B cell (primary cell): Measurements from ENCODE around the gene NBAS. TPM values are rescaled to one million over a fixed set of nuclear protein-coding genes. Genes with fewer than 3 reads are reported as not detected.

Source experiments
- ATAC-seq: fragments of 200-7000 bp; cut with Tn5 transposase; one replicate; pipeline ENCODE4 v1.10.0; 2021; ENCODE audit warnings: low read depth, mild to moderate bottlenecking, moderate number of reproducible peaks, moderate library complexity
- CTCF ChIA-PET: fragments of 350-600 bp; sonication (Branson Sonifier 250); formaldehyde crosslinking; loops from one replicate; lab custom pipeline; 2021; ENCODE audit warnings: antibody characterized with exemption, inconsistent platforms; lab: Charles Lee
- POLR2A ChIA-PET: fragments of 350-600 bp; sonication (Branson Sonifier 250); formaldehyde crosslinking; loops from one replicate; lab custom pipeline; 2021; ENCODE audit warnings: antibody characterized with exemption; lab: Charles Lee
- DNase-seq: peaks from one replicate; pipeline ENCODE4 v3.0.0; 2013
- H2AFZ ChIP-seq: 2 replicates; pipeline ENCODE4 v1.6.1; 2012; ENCODE audit warnings: mild to moderate bottlenecking, low read depth, low read length; ENCODE audit not compliant: insufficient read depth, poor library complexity, severe bottlenecking
- H3K27ac ChIP-seq, 2 donors: 1 replicate in 1 of 2; 2 replicates in 1 of 2; pipeline ENCODE4 v1.5.1; 2012 to 2013; ENCODE audit warnings: low read length in 2 of 2, mild to moderate bottlenecking in 2 of 2, moderate library complexity in 1 of 2
- H3K27me3 ChIP-seq, 4 experiments: fragments of 200-600 bp in 1 of 4; sonication (generic) in 1 of 4; replicated peaks in 1 of 4; 1 replicate in 2 of 4; 2 replicates in 2 of 4; pipeline versions ENCODE4 v1.6.1 to v1.7.0; 2013 to 2016; ENCODE audit warnings: low read length in 3 of 4, mild to moderate bottlenecking in 2 of 4, mixed read lengths in 1 of 4, moderate library complexity in 1 of 4; ENCODE audit not compliant: insufficient read depth in 4 of 4, control insufficient read depth in 3 of 4; ENCODE audit errors: control extremely low read depth in 1 of 4
- H3K36me3 ChIP-seq, 2 experiments: replicated peaks in 1 of 2; 1 replicate in 1 of 2; 2 replicates in 1 of 2; pipeline versions ENCODE4 v1.6.1 to v1.7.1; 2013; ENCODE audit warnings: low read length in 1 of 2; ENCODE audit not compliant: insufficient read depth in 2 of 2, control insufficient read depth in 1 of 2; ENCODE audit errors: control extremely low read depth in 1 of 2, extremely low read depth in 1 of 2
- H3K4me1 ChIP-seq, 2 donors: fragments of 200-600 bp in 1 of 2; sonication (generic) in 1 of 2; 1 replicate in 1 of 2; 2 replicates in 1 of 2; pipeline versions ENCODE4 v1.5.1 to v1.6.1; 2013 to 2017; ENCODE audit warnings: low read length in 2 of 2; ENCODE audit not compliant: control insufficient read depth in 2 of 2, insufficient read depth in 2 of 2
- H3K4me2 ChIP-seq: replicated peaks from 2 replicates; pipeline ENCODE3; 2012; ENCODE audit warnings: mild to moderate bottlenecking, low read depth, low read length; ENCODE audit not compliant: poor library complexity, severe bottlenecking
- H3K4me3 ChIP-seq, 5 experiments: fragments of 200-600 bp in 1 of 5; sonication (generic) in 1 of 5; 1 replicate in 3 of 5; 2 replicates in 2 of 5; pipeline versions ENCODE4 v1.5.1 to v1.7.0; 2011 to 2016; ENCODE audit warnings: low read length in 4 of 5, mild to moderate bottlenecking in 4 of 5, low read depth in 2 of 5, control low read depth in 1 of 5, moderate library complexity in 1 of 5; ENCODE audit not compliant: insufficient read depth in 1 of 5; ENCODE audit errors: control extremely low read depth in 1 of 5, extremely low read depth in 1 of 5
- H3K79me2 ChIP-seq: fragments of 200-600 bp; sonication (generic); one replicate; pipeline ENCODE4 v1.6.0; 2016; ENCODE audit warnings: low read length; ENCODE audit not compliant: control insufficient read depth, insufficient read depth
- H3K9ac ChIP-seq: fragments of 200-600 bp; sonication (generic); 2 replicates; pipeline ENCODE4 v1.6.1; 2017; ENCODE audit warnings: mild to moderate bottlenecking, low read length, moderate library complexity
- H3K9me3 ChIP-seq, 3 donors: one replicate each; pipeline versions ENCODE4 v1.6.1 to v1.7.1; 2013; ENCODE audit warnings: low read length in 2 of 3; ENCODE audit not compliant: control insufficient read depth in 2 of 3, insufficient read depth in 1 of 3; ENCODE audit errors: control extremely low read depth in 1 of 3
- H4K20me1 ChIP-seq: 2 replicates; pipeline ENCODE4 v1.6.0; 2012; ENCODE audit warnings: mild to moderate bottlenecking, low read length; ENCODE audit not compliant: insufficient read depth, control insufficient read depth, poor library complexity, severe bottlenecking
- H3K27ac Mint-ChIP-seq: one replicate; pipeline ENCODE4 v1.8.0; 2021; ENCODE audit warnings: mixed read lengths
- H3K27me3 Mint-ChIP-seq: one replicate; pipeline ENCODE4 v1.8.0; 2021; ENCODE audit warnings: mixed read lengths
- H3K4me1 Mint-ChIP-seq: one replicate; pipeline ENCODE4 v1.8.0; 2021; ENCODE audit warnings: mixed read lengths
- H3K4me3 Mint-ChIP-seq: one replicate; pipeline ENCODE4 v1.8.0; 2021; ENCODE audit warnings: mixed read lengths
- H3K9me3 Mint-ChIP-seq: one replicate; pipeline ENCODE4 v1.8.0; 2022; ENCODE audit warnings: mixed read lengths; ENCODE audit not compliant: insufficient read depth
- EZH2 ChIP-seq: IDR thresholded peaks from 2 replicates; pipeline ENCODE4 v1.6.1; 2012; ENCODE audit warnings: borderline replicate concordance, low read depth, mild to moderate bottlenecking, moderate library complexity, low read length; ENCODE audit not compliant: insufficient read depth, poor library complexity, severe bottlenecking
- WGBS: methylation state at CpG from one replicate; pipeline ENCODE4 v1.1.5; 2013; ENCODE audit warnings: missing lambda C conversion rate; ENCODE audit not compliant: insufficient coverage; 5-methylcytosine and 5-hydroxymethylcytosine counted together
- intact Hi-C: fragments of 100-400 bp; cut with micrococcal nuclease; formaldehyde crosslinking; loops from one replicate; pipeline ENCODE4 v1.10.0; 2022
- polyA plus RNA-seq: library from polyadenylated mRNA; depleted of rRNA; stranded (reverse); fragments of >200 nt; gene quantifications from 2 replicates; pipeline ENCODE4 v1.2.3, GENCODE V29; 2012
- total RNA-seq, 2 donors: library from RNA; stranded (reverse); fragments of 120-200 nt in 1 of 2; gene quantifications; 1 replicate in 1 of 2; 2 replicates in 1 of 2; pipeline versions ENCODE4 v1.2.3 to v1.2.4, GENCODE V29; 2013 to 2022
- TF ChIP-seq, protein P1 (sequence below): fragments of 200-600 bp; IDR thresholded peaks from one replicate; pipeline ENCODE4 v1.8.0; 2022; ENCODE audit warnings: antibody characterized with exemption, mild to moderate bottlenecking

NBAS gene
- total and polyA plus RNA-seq, 2 donors (not counting 1 experiment from before 2014, with no cell fraction given) = 10.6 to 37.3 TPM

DNA sequence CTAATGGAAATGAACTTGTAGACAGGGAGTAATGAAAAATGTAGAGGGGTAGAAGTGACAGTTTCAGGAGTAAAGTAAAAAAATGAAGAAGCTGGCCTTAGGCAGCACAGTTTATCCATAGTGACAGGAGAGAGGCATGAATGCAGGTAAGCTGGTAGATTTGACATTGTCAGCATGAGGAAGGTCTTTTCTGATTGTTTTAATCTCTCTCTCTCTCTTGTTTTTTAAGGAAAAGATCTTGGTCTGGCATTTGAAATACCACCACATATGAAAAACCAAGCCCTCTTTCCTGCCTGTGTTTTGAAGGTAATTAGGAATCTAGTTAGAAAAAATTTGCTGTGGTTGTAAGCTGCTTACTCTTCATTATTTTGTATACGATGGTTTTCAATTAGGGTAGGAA lies 44.6 kb upstream of the NBAS start:
- H3K27ac Mint-ChIP-seq = no peak overlapping the region

DNA sequence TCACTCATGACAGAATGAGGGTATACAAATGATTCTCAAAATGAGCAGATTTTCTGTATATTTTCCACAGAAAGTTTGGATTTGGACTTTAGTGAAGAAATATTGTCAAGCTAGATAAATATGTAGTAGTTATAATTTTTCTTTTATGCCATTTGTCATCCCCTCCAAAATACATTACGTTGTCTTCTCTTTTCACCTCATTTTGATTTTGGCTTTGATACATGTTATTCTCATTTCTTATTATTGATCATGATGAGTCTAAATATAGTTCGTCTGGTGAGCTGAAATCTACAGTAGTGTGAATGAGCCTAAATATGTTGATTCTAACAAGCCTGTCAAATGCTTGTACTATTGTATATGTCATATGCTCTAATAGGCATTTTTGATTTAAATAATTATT lies 42.8 kb upstream of the NBAS start:
- ATAC-seq (no peak), DNase-seq (no peak)
- Mint-ChIP-seq H3K27me3 (no peaks in the 10 kb centered on the region), H3K4me3 (no peak overlapping the region), H3K27ac (no peak overlapping the region), H3K9me3 (no peaks in the 10 kb centered on the region), H3K4me1 (no peaks in the 10 kb centered on the region)
- Histone ChIP-seq H3K9ac (no peak overlapping the region), H3K36me3 (peaks cover 14 to 92% of the 10 kb centered on the region in 2 experiments), H3K4me1 (no peaks in the 10 kb centered on the region), H3K27ac (no peak overlapping the region), H3K27me3 (no peaks in the 10 kb centered on the region), H3K79me2 (peaks cover 4% of the 10 kb centered on the region), H3K4me2 (no peak overlapping the region), H3K9me3 (no peaks in the 10 kb centered on the region), H3K4me3 (no peak overlapping the region), H4K20me1 (no peaks in the 10 kb centered on the region), H2AFZ (no peak overlapping the region)
- TF ChIP-seq, protein P1, sequence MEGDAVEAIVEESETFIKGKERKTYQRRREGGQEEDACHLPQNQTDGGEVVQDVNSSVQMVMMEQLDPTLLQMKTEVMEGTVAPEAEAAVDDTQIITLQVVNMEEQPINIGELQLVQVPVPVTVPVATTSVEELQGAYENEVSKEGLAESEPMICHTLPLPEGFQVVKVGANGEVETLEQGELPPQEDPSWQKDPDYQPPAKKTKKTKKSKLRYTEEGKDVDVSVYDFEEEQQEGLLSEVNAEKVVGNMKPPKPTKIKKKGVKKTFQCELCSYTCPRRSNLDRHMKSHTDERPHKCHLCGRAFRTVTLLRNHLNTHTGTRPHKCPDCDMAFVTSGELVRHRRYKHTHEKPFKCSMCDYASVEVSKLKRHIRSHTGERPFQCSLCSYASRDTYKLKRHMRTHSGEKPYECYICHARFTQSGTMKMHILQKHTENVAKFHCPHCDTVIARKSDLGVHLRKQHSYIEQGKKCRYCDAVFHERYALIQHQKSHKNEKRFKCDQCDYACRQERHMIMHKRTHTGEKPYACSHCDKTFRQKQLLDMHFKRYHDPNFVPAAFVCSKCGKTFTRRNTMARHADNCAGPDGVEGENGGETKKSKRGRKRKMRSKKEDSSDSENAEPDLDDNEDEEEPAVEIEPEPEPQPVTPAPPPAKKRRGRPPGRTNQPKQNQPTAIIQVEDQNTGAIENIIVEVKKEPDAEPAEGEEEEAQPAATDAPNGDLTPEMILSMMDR = no peak
- no peak for TF ChIP-seq EZH2
- no CpG with 5 or more reads among the region's 2 CpGs for WGBS
- intact Hi-C loops = no loop called here
- CTCF ChIA-PET = no interaction called here
- POLR2A ChIA-PET = no interaction called here

More for the DNA sequence above, 44.6 kb upstream of the NBAS start:
- H3K27ac ChIP-seq = no peak overlapping the region
- Mint-ChIP-seq H3K9me3 (no peaks in the 10 kb centered on the region), H3K4me3 (no peak overlapping the region), H3K27me3 (no peaks in the 10 kb centered on the region), H3K4me1 (no peaks in the 10 kb centered on the region)
- TF ChIP-seq, protein P1 = no peak
- no peak for TF ChIP-seq EZH2
- no peaks in the 10 kb centered on the region for H4K20me1 ChIP-seq
- H3K27me3 ChIP-seq = no peaks in the 10 kb centered on the region
- H3K9ac ChIP-seq = no peak overlapping the region
- H3K36me3 ChIP-seq = peaks cover 15 to 96% of the 10 kb centered on the region in 2 experiments
- no peaks in the 10 kb centered on the region for H3K4me1 ChIP-seq
- ATAC-seq = no peak
- peaks cover 3% of the 10 kb centered on the region for H3K79me2 ChIP-seq
- H3K9me3 ChIP-seq = no peaks in the 10 kb centered on the region
- ChIA-PET POLR2A (no interaction called here), CTCF (no interaction called here)
- intact Hi-C loops = no loop called here
- no CpG with 5 or more reads among the region's 1 CpG for WGBS
- no peak overlapping the region for H3K4me3 ChIP-seq
- H3K4me2 ChIP-seq = no peak overlapping the region
- no peak overlapping the region for H2AFZ ChIP-seq
- DNase-seq = no peak
